ENCODE measurements around the gene TM7SF2.
A peak's percentile ranks its signal among the peaks of the same experiment; 100 is the strongest.

The TM7SF2 gene

GRCh38 chr11:65129649-65130441, 18.2 kb downstream of the TM7SF2 start:
- no peak for DNase-seq (ENCODE audit: low read depth)
- TF ChIP-seq CTCF (conservative IDR thresholded peaks at IDR 0.05; ENCODE audit: low read depth, low read length): peak; percentile 3

GRCh38 chr11:65130631-65131416, 19.2 kb downstream of the TM7SF2 start:
- H3K4me3 ChIP-seq (ENCODE audit: low read depth, low read length): no peak overlapping the region
- DNase-seq (ENCODE audit: low read depth): no peak
- TF ChIP-seq CTCF (conservative IDR thresholded peaks at IDR 0.05; ENCODE audit: low read depth, low read length): no peak

More at GRCh38 chr11:65129649-65130441, 18.2 kb downstream of the TM7SF2 start:
- no peak overlapping the region for H3K4me3 ChIP-seq (ENCODE audit: low read depth, low read length)

- no peak for DNase-seq (ENCODE audit: low read depth)
- no peak for TF ChIP-seq CTCF (conservative IDR thresholded peaks at IDR 0.05; ENCODE audit: low read depth, low read length)
Observed at GRCh38 chr11:65131417-65131776, 19.7 kb downstream of the TM7SF2 start.

GRCh38 chr11:65131895-65132237, 20.2 kb downstream of the TM7SF2 start:
- DNase-seq (ENCODE audit: low read depth): no peak
- TF ChIP-seq CTCF (conservative IDR thresholded peaks at IDR 0.05; ENCODE audit: low read depth, low read length): no peak
- no peak overlapping the region for H3K4me3 ChIP-seq (ENCODE audit: low read depth, low read length)

More at GRCh38 chr11:65131417-65131776, 19.7 kb downstream of the TM7SF2 start:
- H3K4me3 ChIP-seq (ENCODE audit: low read depth, low read length): no peak overlapping the region

- TF ChIP-seq CTCF (conservative IDR thresholded peaks at IDR 0.05; ENCODE audit: low read depth, low read length): no peak
- DNase-seq (ENCODE audit: low read depth): no peak
- H3K4me3 ChIP-seq (ENCODE audit: low read depth, low read length): peak overlapping the region; percentile 93
Observed at GRCh38 chr11:65132238-65132987, 20.7 kb downstream of the TM7SF2 start.

GRCh38 chr11:65132988-65133700, 21.5 kb downstream of the TM7SF2 start:
- peak; percentile 35 for DNase-seq (ENCODE audit: low read depth)

More at GRCh38 chr11:65132988-65133700, 21.5 kb downstream of the TM7SF2 start:
- no peak for TF ChIP-seq CTCF (conservative IDR thresholded peaks at IDR 0.05; ENCODE audit: low read depth, low read length)
- peak overlapping the region; percentile 93 for H3K4me3 ChIP-seq (ENCODE audit: low read depth, low read length)
